Measurements from ENCODE around the gene ROBO1. TPM values are rescaled to one million over a fixed set of nuclear protein-coding genes. Genes with fewer than 3 reads are reported as not detected.

ROBO1 gene
- total and polyA plus RNA-seq, 4 donors: 68.8 to 181 (median 106) TPM

GRCh38 chr3:78647726-78648125 is 1120.1 kb downstream of the ROBO1 start:
- no CpG with 5 or more reads among the region's 2 CpGs for WGBS (ENCODE audit: insufficient coverage)
- Histone ChIP-seq H3K9me3 (ENCODE audit: control insufficient read depth, insufficient read depth, low read length) (no peaks in the 10 kb centered on the region), H3K4me1 (ENCODE audit: control insufficient read depth, insufficient read depth, low read length) (no peaks in the 10 kb centered on the region), H3K4me3 (ENCODE audit: low read depth, low read length) (no peak overlapping the region), H3K27ac (ENCODE audit: low read depth, low read length) (no peak overlapping the region), H3K27me3 (ENCODE audit: control insufficient read depth, insufficient read depth, low read length) (no peaks in the 10 kb centered on the region), H3K36me3 (ENCODE audit: control insufficient read depth, insufficient read depth, low read length) (no peaks in the 10 kb centered on the region)
- no peak for DNase-seq (ENCODE audit: low read depth in 4 of 6, low spot score in 6 of 6)

- H3K36me3 ChIP-seq (ENCODE audit: control insufficient read depth, insufficient read depth, low read length): no peaks in the 10 kb centered on the region
- peak; percentile 72 to 97 (median 79) for DNase-seq (ENCODE audit: low read depth in 4 of 6, low spot score in 6 of 6)
- no peak overlapping the region for H3K27ac ChIP-seq (ENCODE audit: low read depth, low read length)
- H3K27me3 ChIP-seq (ENCODE audit: control insufficient read depth, insufficient read depth, low read length): no peaks in the 10 kb centered on the region
- H3K4me3 ChIP-seq (ENCODE audit: low read depth, low read length): no peak overlapping the region
- WGBS (ENCODE audit: insufficient coverage): no CpG with 5 or more reads among the region's 4 CpGs
- no peaks in the 10 kb centered on the region for H3K4me1 ChIP-seq (ENCODE audit: control insufficient read depth, insufficient read depth, low read length)
- H3K9me3 ChIP-seq (ENCODE audit: control insufficient read depth, insufficient read depth, low read length): no peaks in the 10 kb centered on the region
These were observed 1122.0 kb downstream of the ROBO1 start for GRCh38 chr3:78645628-78646310.

DNA sequence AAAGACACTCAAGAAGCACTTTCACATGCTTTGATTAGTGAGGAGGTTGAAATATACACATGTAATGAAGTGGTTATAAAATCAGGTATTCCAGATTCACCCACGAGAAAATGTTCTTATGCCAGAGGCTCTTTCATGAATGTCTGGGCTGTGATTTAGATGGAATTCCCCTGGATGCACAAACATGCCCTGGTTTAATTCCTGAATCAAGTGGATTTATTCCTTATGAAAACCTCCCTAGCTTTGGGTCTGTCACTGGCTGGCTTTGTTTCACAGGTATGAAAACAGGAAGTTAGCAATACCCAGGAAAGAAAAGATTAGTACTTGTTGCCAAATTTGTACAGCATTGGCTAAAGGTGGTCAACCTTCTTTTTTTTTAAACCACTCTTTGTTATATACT is 1123.0 kb downstream of the ROBO1 start:
- H3K4me3 ChIP-seq (ENCODE audit: low read depth, low read length): no peak overlapping the region
- H3K4me1 ChIP-seq (ENCODE audit: control insufficient read depth, insufficient read depth, low read length): no peaks in the 10 kb centered on the region
- 60% methylated on average over 1 of the region's 1 CpG for WGBS (ENCODE audit: insufficient coverage)
- DNase-seq (ENCODE audit: low read depth in 4 of 6, low spot score in 6 of 6): no peak
- no peaks in the 10 kb centered on the region for H3K36me3 ChIP-seq (ENCODE audit: control insufficient read depth, insufficient read depth, low read length)
- H3K9me3 ChIP-seq (ENCODE audit: control insufficient read depth, insufficient read depth, low read length): no peaks in the 10 kb centered on the region
- no peaks in the 10 kb centered on the region for H3K27me3 ChIP-seq (ENCODE audit: control insufficient read depth, insufficient read depth, low read length)
- H3K27ac ChIP-seq (ENCODE audit: low read depth, low read length): no peak overlapping the region

DNA sequence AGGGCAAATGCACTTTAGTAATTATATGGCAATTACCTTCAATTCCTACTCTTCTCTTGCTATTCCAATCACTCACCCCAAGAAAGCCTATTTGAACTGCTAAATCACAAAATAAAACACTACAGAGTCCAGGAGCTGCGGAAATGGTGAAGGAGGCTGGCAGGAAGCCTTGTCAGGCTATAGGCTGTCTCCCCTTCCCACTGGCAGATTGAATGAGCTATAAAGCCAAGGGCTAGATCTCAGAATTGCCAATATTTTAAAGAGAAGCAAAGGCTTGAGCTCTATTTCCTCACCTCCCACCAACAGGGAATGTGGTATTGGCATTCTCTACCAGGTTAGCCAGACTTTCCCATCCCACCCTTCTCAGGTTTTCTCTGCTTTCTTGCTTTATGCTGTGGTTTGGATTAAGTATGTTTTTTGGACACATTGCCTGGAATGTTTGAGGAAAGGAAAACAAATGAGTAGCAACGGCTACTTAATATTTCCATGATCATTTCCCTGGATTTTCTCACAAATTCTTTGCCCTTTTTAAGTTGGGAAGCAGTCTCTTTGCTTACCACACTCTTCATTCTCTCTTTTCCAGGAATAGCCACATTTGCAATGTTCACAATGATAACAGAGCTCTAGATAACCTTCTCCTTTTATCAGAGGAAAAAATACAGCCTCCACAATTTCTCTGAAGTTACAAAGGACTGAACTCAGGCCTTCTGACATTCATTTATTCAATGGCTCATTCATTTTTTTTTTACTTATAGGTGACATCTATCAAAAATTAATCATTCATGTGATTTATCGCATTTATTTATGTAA is 1125.4 kb downstream of the ROBO1 start:
- H3K27ac ChIP-seq (ENCODE audit: low read depth, low read length): no peak overlapping the region
- H3K4me3 ChIP-seq (ENCODE audit: low read depth, low read length): no peak overlapping the region
- no peaks in the 10 kb centered on the region for H3K9me3 ChIP-seq (ENCODE audit: control insufficient read depth, insufficient read depth, low read length)
- WGBS (ENCODE audit: insufficient coverage): no CpG with 5 or more reads among the region's 3 CpGs
- no peaks in the 10 kb centered on the region for H3K36me3 ChIP-seq (ENCODE audit: control insufficient read depth, insufficient read depth, low read length)
- no peak for DNase-seq (ENCODE audit: low read depth in 4 of 6, low spot score in 6 of 6)
- H3K27me3 ChIP-seq (ENCODE audit: control insufficient read depth, insufficient read depth, low read length): no peaks in the 10 kb centered on the region
- no peaks in the 10 kb centered on the region for H3K4me1 ChIP-seq (ENCODE audit: control insufficient read depth, insufficient read depth, low read length)

DNA sequence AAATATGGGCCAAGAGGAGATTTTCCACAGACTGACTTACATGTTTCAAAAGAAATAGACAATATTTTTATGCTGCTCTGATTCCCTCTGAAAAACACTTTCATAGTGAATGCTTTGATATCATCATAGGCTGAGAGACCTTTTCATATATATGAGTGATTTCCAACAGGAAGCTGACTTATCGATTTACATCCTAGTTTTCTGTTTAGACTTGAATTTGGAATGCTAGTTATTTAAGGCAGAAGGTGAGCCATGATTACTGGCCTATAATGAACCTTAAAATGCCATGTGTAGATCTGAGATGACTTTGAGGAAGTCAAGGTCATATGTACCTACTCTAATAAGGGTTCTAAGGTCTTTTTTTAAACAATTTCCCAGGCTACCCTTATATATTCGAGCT is 1126.1 kb downstream of the ROBO1 start:
- no CpG with 5 or more reads among the region's 2 CpGs for WGBS (ENCODE audit: insufficient coverage)
- Histone ChIP-seq H3K9me3 (ENCODE audit: control insufficient read depth, insufficient read depth, low read length) (no peaks in the 10 kb centered on the region), H3K4me1 (ENCODE audit: control insufficient read depth, insufficient read depth, low read length) (no peaks in the 10 kb centered on the region), H3K27me3 (ENCODE audit: control insufficient read depth, insufficient read depth, low read length) (no peaks in the 10 kb centered on the region), H3K36me3 (ENCODE audit: control insufficient read depth, insufficient read depth, low read length) (no peaks in the 10 kb centered on the region), H3K27ac (ENCODE audit: low read depth, low read length) (no peak overlapping the region), H3K4me3 (ENCODE audit: low read depth, low read length) (no peak overlapping the region)
- DNase-seq (ENCODE audit: low read depth in 4 of 6, low spot score in 6 of 6): no peak

GRCh38 chr3:78634316-78634715 is 1133.5 kb downstream of the ROBO1 start:
- H3K4me1 ChIP-seq (ENCODE audit: control insufficient read depth, insufficient read depth, low read length): no peaks in the 10 kb centered on the region
- H3K27ac ChIP-seq (ENCODE audit: low read depth, low read length): no peak overlapping the region
- DNase-seq (ENCODE audit: low read depth in 4 of 6, low spot score in 6 of 6): no peak
- WGBS (ENCODE audit: insufficient coverage): no CpG with 5 or more reads among the region's 3 CpGs
- no peaks in the 10 kb centered on the region for H3K9me3 ChIP-seq (ENCODE audit: control insufficient read depth, insufficient read depth, low read length)
- H3K4me3 ChIP-seq (ENCODE audit: low read depth, low read length): no peak overlapping the region
- no peaks in the 10 kb centered on the region for H3K27me3 ChIP-seq (ENCODE audit: control insufficient read depth, insufficient read depth, low read length)
- peaks cover under 1% of the 10 kb centered on the region for H3K36me3 ChIP-seq (ENCODE audit: control insufficient read depth, insufficient read depth, low read length)

DNA sequence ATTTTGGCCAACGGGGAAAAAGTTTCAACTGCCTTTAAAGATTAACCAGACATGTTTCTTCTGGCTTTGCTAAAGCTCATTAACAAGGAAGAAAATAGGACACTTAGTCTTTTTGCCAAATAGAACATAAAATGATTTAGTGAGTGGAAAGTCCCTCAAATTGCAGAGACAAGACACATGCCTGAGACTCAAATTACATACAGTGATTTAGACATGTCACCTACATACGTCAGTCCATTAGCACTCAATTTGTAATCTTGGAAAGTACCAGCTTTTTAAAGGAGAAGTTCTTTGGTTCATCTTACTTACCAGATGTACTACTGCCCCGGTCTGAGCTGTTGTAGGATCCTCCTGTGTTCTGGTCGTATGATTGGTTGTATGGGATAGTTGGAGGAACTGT is 1134.2 kb downstream of the ROBO1 start:
- Histone ChIP-seq H3K4me1 (ENCODE audit: control insufficient read depth, insufficient read depth, low read length) (no peaks in the 10 kb centered on the region), H3K27ac (ENCODE audit: low read depth, low read length) (no peak overlapping the region), H3K4me3 (ENCODE audit: low read depth, low read length) (no peak overlapping the region), H3K27me3 (ENCODE audit: control insufficient read depth, insufficient read depth, low read length) (no peaks in the 10 kb centered on the region), H3K36me3 (ENCODE audit: control insufficient read depth, insufficient read depth, low read length) (peaks cover 3% of the 10 kb centered on the region), H3K9me3 (ENCODE audit: control insufficient read depth, insufficient read depth, low read length) (no peaks in the 10 kb centered on the region)
- no CpG with 5 or more reads among the region's 4 CpGs for WGBS (ENCODE audit: insufficient coverage)
- no peak for DNase-seq (ENCODE audit: low read depth in 4 of 6, low spot score in 6 of 6)

DNA sequence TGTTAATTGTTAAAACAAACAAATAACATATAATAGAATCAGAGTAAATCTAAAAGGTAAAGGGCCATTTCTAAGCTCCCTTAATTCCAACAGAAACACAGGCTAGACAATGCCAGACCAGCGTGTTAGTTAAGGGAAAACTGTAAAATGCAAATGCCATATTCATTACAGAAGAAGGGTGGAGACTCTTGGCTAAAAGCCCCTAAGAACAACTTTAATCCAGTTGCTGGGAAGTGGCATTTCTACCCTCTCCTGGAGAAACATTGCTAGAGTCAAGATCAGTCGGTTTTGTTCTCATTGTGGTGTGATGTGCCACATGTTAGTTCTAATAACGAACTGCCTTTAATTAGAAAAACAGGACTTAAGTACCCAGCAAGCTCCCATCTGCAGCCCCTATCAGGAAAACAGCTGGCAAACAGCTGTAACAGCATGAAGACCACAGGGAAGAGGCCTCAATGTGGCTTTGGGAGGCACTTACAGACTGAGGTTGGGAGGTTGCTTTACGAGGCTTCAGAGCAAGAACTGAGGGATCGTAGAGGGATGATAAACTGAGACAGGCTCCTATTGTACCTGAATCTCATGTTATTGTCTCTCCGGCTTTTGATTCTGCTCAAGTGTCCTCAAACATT is 1134.8 kb downstream of the ROBO1 start:
- H3K27ac ChIP-seq (ENCODE audit: low read depth, low read length): no peak overlapping the region
- DNase-seq (ENCODE audit: low read depth in 4 of 6, low spot score in 6 of 6): peak in 2 of 6 donors; percentile 31 to 89
- no peak overlapping the region for H3K4me3 ChIP-seq (ENCODE audit: low read depth, low read length)
- no peaks in the 10 kb centered on the region for H3K27me3 ChIP-seq (ENCODE audit: control insufficient read depth, insufficient read depth, low read length)
- peaks cover 3% of the 10 kb centered on the region for H3K36me3 ChIP-seq (ENCODE audit: control insufficient read depth, insufficient read depth, low read length)
- no peaks in the 10 kb centered on the region for H3K4me1 ChIP-seq (ENCODE audit: control insufficient read depth, insufficient read depth, low read length)
- WGBS (ENCODE audit: insufficient coverage): 80% methylated on average over 1 of the region's 6 CpGs
- H3K9me3 ChIP-seq (ENCODE audit: control insufficient read depth, insufficient read depth, low read length): no peaks in the 10 kb centered on the region

- WGBS (ENCODE audit: insufficient coverage): 96% methylated on average over 4 of the region's 6 CpGs
- no peak overlapping the region for H3K4me3 ChIP-seq (ENCODE audit: low read depth, low read length)
- H3K27me3 ChIP-seq (ENCODE audit: control insufficient read depth, insufficient read depth, low read length): no peaks in the 10 kb centered on the region
- no peak overlapping the region for H3K27ac ChIP-seq (ENCODE audit: low read depth, low read length)
- no peaks in the 10 kb centered on the region for H3K9me3 ChIP-seq (ENCODE audit: control insufficient read depth, insufficient read depth, low read length)
- DNase-seq (ENCODE audit: low read depth in 4 of 6, low spot score in 6 of 6): no peak
- no peaks in the 10 kb centered on the region for H3K4me1 ChIP-seq (ENCODE audit: control insufficient read depth, insufficient read depth, low read length)
- peaks cover 3% of the 10 kb centered on the region for H3K36me3 ChIP-seq (ENCODE audit: control insufficient read depth, insufficient read depth, low read length)
These were observed 1138.3 kb downstream of the ROBO1 start for GRCh38 chr3:78629544-78629943.

All from spinal cord (tissue), 10 donors.